ENCODE measurements around the gene PRR16. TPM values are rescaled to one million over a fixed set of nuclear protein-coding genes. Genes with fewer than 3 reads are reported as not detected.

The PRR16 gene
- total RNA-seq, 4 donors from 2014 or later = 0.48 to 2.3 (median 1.9) TPM; not detected in 1

GRCh38 chr5:120552638-120553037 lies 88.5 kb downstream of the PRR16 start:
- intact Hi-C loops (cut with DNase I) = no loop called here
- no peaks in the 10 kb centered on the region for H3K36me3 ChIP-seq
- H3K4me3 ChIP-seq = no peak overlapping the region
- H3K27me3 ChIP-seq = no peaks in the 10 kb centered on the region
- WGBS, 2 donors = 76 to 85% methylated on average over 3 of the region's 3 CpGs
- no peak overlapping the region for H3K27ac ChIP-seq
- no peak for TF ChIP-seq POLR2A (IDR thresholded peaks at IDR 0.05)
- no peak for TF ChIP-seq CTCF (IDR thresholded peaks at IDR 0.05)
- no peaks in the 10 kb centered on the region for H3K4me1 ChIP-seq
- DNase-seq = no peak
- no peaks in the 10 kb centered on the region for H3K9me3 ChIP-seq

DNA sequence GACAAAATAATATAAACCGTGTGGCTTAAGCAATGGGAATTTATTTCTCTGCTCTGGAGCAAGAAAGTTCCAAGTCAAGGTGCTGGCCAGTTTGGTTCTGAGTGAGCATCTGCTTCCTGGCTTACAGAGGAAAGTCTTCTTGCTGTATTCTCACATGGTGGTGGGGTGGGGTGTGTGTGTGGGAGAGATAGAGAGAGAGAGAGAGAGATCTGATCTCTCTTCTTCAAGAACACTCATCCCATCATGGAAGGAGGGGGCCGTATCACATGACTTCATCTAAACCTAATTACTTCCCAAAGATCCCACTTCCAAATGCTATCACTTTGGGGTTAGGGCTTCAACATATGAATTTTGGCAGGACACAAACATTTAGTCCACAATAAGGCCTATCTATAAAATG lies 91.2 kb downstream of the PRR16 start:
- DNase-seq = no peak
- Histone ChIP-seq H3K27me3 (no peaks in the 10 kb centered on the region), H3K27ac (no peak overlapping the region), H3K4me1 (no peaks in the 10 kb centered on the region), H3K4me3 (no peak overlapping the region), H3K36me3 (no peaks in the 10 kb centered on the region), H3K9me3 (no peaks in the 10 kb centered on the region)
- 66 to 78% methylated on average over 2 of the region's 2 CpGs for WGBS, 2 donors
- intact Hi-C loops (cut with DNase I) = no loop called here
- no peak for TF ChIP-seq CTCF (IDR thresholded peaks at IDR 0.05)
- TF ChIP-seq POLR2A (IDR thresholded peaks at IDR 0.05) = no peak

GRCh38 chr5:120564013-120564412 lies 99.9 kb downstream of the PRR16 start:
- Histone ChIP-seq H3K4me3 (no peak overlapping the region), H3K27me3 (no peaks in the 10 kb centered on the region), H3K4me1 (no peaks in the 10 kb centered on the region), H3K36me3 (no peaks in the 10 kb centered on the region), H3K27ac (no peak overlapping the region), H3K9me3 (no peaks in the 10 kb centered on the region)
- 80 to 85% methylated on average over 1 to 4 of the region's 4 CpGs for WGBS, 2 donors
- TF ChIP-seq POLR2A (IDR thresholded peaks at IDR 0.05) (no peak), CTCF (IDR thresholded peaks at IDR 0.05) (no peak)
- intact Hi-C loops (cut with DNase I) = no loop called here
- no peak for DNase-seq

- no peak for DNase-seq
- no peaks in the 10 kb centered on the region for H3K36me3 ChIP-seq
- H3K27ac ChIP-seq = no peak overlapping the region
- 11 to 13% methylated on average over 1 of the region's 1 CpG for WGBS, 2 donors
- H3K27me3 ChIP-seq = no peaks in the 10 kb centered on the region
- H3K9me3 ChIP-seq = no peaks in the 10 kb centered on the region
- no peaks in the 10 kb centered on the region for H3K4me1 ChIP-seq
- no peak overlapping the region for H3K4me3 ChIP-seq
- intact Hi-C loops (cut with DNase I) = no loop called here
- TF ChIP-seq POLR2A (IDR thresholded peaks at IDR 0.05) (no peak), CTCF (IDR thresholded peaks at IDR 0.05) (no peak)
These were observed 103.0 kb downstream of the PRR16 start for GRCh38 chr5:120567066-120567465.

DNA sequence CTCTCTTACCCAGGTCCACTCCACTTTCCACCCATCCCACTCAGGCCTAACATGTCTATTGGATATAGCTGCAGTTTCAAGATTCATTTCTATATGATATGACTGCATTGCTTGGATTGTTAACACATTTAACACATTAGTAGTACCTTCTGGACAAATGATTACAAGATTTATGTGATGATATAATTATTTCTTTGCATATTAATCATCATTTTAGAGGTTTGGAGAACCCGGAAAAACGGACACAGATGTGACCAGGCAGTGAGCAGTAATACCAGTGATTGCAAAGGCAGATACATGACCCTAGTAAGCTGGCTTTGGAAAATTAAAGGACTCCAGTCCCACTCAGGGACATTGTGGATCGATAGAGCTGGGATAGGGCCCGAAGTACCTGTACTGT lies 103.8 kb downstream of the PRR16 start:
- WGBS, 2 donors = 65 to 77% methylated on average over 4 of the region's 4 CpGs
- H3K27ac ChIP-seq = no peak overlapping the region
- H3K27me3 ChIP-seq = no peaks in the 10 kb centered on the region
- no peaks in the 10 kb centered on the region for H3K36me3 ChIP-seq
- intact Hi-C loops (cut with DNase I) = no loop called here
- TF ChIP-seq CTCF (IDR thresholded peaks at IDR 0.05) = no peak
- no peak for TF ChIP-seq POLR2A (IDR thresholded peaks at IDR 0.05)
- no peak for DNase-seq
- no peaks in the 10 kb centered on the region for H3K4me1 ChIP-seq
- no peak overlapping the region for H3K4me3 ChIP-seq
- H3K9me3 ChIP-seq = no peaks in the 10 kb centered on the region

Measured in esophagus squamous epithelium (tissue), 5 donors.